GM12865 (cell line): ENCODE results near the gene TRAPPC3.

Experiments
- DNase-seq: peaks from one replicate; pipeline ENCODE4 v3.0.0; 2010; ENCODE audit warnings: low read depth
- H3K4me3 ChIP-seq: 2 replicates; pipeline ENCODE4 v1.5.1; 2011; ENCODE audit warnings: mild to moderate bottlenecking, low read depth, low read length, control low read depth
- TF ChIP-seq, protein P1 (sequence below): IDR thresholded peaks from 2 replicates; pipeline ENCODE4 v1.5.1; 2011; ENCODE audit warnings: low read length, control low read depth, low read depth, inconsistent platforms; ENCODE audit not compliant: insufficient read depth; ENCODE audit errors: missing control alignments

The TRAPPC3 gene

DNA sequence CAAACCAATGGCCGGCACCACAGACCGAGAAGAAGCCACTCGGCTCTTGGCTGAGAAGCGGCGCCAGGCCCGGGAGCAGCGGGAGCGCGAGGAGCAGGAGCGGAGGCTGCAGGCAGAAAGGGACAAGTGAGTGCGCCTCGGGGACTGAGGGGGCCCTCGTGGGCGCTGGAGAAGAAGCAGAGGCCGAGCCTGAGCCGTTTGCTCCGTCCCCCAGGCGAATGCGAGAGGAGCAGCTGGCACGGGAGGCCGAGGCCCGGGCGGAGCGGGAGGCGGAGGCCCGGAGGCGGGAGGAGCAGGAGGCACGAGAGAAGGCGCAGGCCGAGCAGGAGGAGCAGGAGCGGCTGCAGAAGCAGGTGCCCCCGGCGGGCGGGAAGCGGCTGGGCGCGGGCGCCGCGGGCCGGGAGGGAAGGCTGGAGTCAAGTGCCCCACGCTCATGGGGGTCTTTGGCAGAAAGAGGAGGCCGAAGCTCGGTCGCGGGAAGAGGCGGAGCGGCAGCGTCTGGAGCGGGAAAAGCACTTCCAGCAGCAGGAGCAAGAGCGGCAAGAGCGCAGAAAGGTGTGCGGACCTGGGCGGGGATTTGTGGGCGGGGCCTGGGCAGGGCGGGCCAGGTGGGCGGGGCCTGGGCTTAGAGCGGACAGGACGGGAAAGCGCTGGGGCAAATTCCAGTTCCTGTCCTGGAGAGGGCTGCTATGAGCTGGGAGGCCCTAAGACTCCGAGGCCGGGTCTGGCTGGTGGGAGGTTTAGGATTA, 29.4 kb upstream of the TRAPPC3 start:
- no peak overlapping the region for H3K4me3 ChIP-seq
- DNase-seq, result no peak
- TF ChIP-seq, protein P1, sequence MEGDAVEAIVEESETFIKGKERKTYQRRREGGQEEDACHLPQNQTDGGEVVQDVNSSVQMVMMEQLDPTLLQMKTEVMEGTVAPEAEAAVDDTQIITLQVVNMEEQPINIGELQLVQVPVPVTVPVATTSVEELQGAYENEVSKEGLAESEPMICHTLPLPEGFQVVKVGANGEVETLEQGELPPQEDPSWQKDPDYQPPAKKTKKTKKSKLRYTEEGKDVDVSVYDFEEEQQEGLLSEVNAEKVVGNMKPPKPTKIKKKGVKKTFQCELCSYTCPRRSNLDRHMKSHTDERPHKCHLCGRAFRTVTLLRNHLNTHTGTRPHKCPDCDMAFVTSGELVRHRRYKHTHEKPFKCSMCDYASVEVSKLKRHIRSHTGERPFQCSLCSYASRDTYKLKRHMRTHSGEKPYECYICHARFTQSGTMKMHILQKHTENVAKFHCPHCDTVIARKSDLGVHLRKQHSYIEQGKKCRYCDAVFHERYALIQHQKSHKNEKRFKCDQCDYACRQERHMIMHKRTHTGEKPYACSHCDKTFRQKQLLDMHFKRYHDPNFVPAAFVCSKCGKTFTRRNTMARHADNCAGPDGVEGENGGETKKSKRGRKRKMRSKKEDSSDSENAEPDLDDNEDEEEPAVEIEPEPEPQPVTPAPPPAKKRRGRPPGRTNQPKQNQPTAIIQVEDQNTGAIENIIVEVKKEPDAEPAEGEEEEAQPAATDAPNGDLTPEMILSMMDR, result no peak

DNA sequence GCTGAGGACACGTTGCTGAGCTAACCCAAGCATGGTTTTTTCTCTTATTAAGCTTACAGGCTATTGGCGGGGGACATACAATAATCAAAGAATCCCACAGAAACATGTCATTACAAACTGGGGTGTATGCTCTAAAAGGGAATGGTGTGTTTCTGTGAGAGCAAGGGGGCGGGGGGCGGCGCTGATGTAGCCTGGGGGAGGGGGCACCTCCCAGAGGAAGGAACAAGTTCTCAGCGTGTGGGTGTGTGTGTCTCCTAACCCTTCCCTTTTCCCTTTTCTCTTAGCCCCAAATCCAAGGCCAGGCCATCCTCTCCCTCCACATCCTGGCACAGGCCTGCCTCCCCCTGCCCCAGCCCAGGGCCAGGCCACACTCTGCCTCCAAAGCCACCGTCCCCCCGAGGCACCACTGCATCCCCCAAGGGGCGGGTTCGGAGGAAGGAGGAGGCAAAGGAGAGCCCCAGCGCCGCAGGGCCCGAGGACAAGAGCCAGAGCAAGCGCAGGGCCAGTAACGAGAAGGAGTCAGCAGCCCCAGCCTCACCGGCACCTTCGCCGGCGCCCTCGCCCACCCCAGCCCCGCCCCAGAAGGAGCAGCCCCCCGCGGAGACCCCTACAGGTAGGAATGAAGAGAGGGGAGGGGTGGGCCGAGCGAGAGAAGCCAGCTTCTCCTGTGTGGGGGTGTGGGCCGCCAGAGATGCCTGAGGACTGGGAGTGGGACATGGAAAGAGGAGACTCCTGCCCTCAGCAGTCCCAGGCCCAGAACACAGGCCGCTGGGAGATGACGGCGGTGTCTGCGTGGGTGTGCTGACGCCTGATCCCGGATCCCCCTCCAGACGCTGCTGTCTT, 28.5 kb upstream of the TRAPPC3 start:
- no peak overlapping the region for H3K4me3 ChIP-seq
- TF ChIP-seq, protein P1, result no peak
- no peak for DNase-seq

DNA sequence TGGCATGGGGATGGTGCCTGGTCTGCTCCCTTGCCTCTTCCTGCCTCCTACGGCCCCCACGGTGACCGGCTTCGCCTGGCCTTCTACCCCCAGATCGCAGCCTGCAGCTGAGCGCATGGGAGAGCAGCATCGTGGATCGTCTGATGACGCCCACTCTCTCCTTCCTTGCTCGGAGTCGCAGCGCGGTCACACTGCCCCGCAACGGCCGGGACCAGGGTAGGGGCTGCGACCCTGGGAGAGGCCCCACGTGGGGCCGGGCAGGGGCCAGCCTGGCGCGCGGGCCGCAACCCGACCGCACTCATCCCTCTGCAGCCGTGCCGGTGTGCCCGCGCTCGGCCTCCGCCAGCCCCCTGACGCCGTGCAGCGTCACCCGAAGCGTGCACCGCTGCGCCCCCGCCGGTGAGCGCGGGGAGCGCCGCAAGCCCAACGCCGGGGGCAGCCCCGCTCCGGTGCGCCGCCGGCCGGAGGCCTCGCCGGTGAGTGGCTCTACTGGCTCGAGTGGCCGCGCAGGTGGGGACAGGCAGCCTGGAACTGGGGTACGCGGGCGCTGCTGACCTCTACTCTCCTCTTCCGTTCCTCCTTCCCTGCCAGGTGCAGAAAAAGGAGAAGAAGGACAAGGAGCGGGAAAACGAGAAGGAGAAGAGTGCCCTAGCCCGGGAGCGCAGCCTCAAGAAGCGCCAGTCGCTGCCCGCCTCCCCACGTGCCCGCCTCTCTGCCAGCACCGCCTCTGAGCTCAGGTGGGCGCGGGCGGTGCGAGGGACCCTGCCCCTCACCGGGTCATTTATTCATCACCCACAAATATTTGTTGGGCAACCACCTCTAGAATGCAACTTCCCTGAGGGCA, 27.0 kb upstream of the TRAPPC3 start:
- H3K4me3 ChIP-seq, result no peak overlapping the region
- TF ChIP-seq, protein P1, result no peak
- no peak for DNase-seq

DNA sequence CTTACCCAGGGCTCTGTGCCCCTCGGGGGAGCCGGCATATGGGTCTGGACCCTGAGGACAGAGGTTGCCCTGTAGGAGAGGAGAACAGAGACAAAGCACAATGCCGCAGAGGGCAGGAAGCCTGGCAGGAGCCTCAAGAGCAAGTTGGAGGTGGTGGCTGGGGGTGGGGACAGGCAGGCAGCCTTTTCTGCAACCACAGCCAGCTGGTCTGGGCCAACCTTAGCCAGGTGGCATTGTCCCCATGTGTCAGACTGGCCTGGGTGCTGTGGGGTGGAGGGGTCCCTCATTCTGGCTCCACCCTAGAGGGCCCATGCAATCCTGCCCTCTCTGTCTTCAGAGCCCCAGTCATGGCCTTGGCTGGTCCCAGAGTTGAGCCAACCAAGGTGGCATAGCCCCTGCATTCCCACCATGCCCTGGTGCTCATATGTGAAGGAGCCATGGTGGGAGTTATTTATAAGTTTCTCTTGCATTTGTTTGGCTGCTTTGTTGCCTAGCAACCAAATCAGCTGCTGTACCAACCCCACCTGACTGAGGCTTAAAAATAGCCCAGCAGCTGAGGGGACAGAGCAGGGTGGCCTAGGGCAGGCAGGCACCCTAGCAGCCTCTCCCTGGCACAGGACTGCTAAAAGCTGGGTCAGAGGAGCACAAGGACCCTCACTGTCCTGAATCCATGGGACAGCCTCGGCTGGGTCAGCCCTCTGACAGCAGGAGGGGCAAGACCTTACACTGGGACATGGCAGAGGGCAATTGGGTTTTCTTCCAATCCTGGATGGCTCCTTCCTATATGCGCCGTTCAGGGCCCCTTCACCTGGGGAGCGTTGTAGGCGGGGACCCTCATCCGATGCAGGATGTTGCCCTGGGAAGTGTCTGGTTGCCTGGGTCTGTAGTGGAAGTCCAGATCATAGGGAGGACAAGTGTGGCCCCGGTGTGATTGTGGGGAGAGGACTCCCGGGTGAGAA, 26.1 kb upstream of the TRAPPC3 start:
- TF ChIP-seq, protein P1, result no peak
- no peak overlapping the region for H3K4me3 ChIP-seq
- DNase-seq, result peak; percentile 59

DNA sequence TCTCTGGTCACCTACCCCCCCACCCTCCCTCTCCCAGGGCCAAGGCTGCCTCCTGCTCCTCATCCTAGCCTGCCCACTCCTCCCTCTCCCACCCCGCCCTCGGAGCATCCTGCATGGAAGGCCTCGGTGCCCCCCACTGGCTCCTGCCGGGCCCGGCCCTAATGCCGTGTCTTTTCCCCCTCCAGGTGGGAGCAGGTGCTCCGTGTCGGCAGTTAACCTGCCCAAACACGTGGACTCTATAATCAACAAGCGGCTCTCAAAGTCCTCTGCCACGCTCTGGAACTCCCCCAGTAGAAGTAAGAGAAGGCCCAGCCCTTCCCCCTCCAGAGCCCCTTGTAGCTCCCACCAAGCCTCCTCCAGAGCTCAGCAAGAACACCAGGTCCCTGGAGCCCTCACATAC, 25.4 kb upstream of the TRAPPC3 start:
- no peak overlapping the region for H3K4me3 ChIP-seq
- DNase-seq, result no peak
- TF ChIP-seq, protein P1, result no peak

DNA sequence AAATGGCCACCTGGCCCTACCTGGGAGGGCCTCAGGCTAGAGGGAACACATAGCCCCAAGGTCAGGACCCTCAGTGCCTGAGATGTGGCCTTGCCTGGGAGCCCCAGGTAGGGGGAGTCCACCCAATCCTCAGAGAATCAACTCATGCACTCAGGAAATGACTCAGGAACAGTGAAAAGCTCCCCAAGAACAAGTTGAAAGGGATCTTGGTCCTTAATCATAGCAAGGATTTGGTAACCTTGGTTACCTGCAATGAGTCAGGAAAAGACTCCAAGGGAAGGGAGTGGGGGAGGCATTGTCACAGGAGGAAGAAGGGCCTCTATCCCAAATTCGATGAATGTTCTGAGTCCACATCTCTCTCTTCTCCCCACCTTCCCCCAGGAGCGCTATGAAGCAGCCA, 23.7 kb upstream of the TRAPPC3 start:
- TF ChIP-seq, protein P1, result no peak
- no peak for DNase-seq
- H3K4me3 ChIP-seq, result no peak overlapping the region
